Activated CD4-positive, alpha-beta memory T cell treated with anti-CD3 and anti-CD28 coated beads for 36 hours (primary cell): ENCODE measurements around the gene MPP4. TPM values are rescaled to one million over a fixed set of nuclear protein-coding genes. Genes with fewer than 3 reads are reported as not detected.

Experiments
- CTCF ChIA-PET: fragments of 350-600 bp; sonication (Branson Sonifier 250); formaldehyde crosslinking; loops from one replicate; lab custom pipeline; 2021; ENCODE audit warnings: antibody characterized with exemption, inconsistent platforms; lab: Charles Lee
- POLR2A ChIA-PET: fragments of 350-600 bp; sonication (Branson Sonifier 250); formaldehyde crosslinking; loops from one replicate; lab custom pipeline; 2021; ENCODE audit warnings: antibody characterized with exemption; lab: Charles Lee
- DNase-seq: peaks from one replicate; pipeline ENCODE4 v3.0.0-alpha.2; 2020
- H3K27ac Mint-ChIP-seq: one replicate; pipeline ENCODE4 v1.8.0; 2021; ENCODE audit warnings: mixed read lengths
- H3K27me3 Mint-ChIP-seq: one replicate; pipeline ENCODE4 v1.8.0; 2021; ENCODE audit warnings: mixed read lengths
- H3K36me3 Mint-ChIP-seq: one replicate; pipeline ENCODE4 v1.8.0; 2021; ENCODE audit warnings: mixed read lengths
- H3K4me1 Mint-ChIP-seq: one replicate; pipeline ENCODE4 v1.8.0; 2021; ENCODE audit warnings: low read depth, mixed read lengths
- H3K4me3 Mint-ChIP-seq: one replicate; pipeline ENCODE4 v1.8.0; 2021; ENCODE audit warnings: mild to moderate bottlenecking, mixed read lengths
- H3K9me3 Mint-ChIP-seq: one replicate; pipeline ENCODE4 v1.8.0; 2021; ENCODE audit warnings: mixed read lengths
- intact Hi-C: fragments of 100-400 bp; cut with micrococcal nuclease; formaldehyde crosslinking; loops from one replicate; pipeline ENCODE4 v1.15.1; 2023
- total RNA-seq, 2 experiments: library from RNA; stranded (reverse); gene quantifications; one replicate each; pipeline ENCODE4 v1.2.3, GENCODE V29; 2021

Gene MPP4, protein sequence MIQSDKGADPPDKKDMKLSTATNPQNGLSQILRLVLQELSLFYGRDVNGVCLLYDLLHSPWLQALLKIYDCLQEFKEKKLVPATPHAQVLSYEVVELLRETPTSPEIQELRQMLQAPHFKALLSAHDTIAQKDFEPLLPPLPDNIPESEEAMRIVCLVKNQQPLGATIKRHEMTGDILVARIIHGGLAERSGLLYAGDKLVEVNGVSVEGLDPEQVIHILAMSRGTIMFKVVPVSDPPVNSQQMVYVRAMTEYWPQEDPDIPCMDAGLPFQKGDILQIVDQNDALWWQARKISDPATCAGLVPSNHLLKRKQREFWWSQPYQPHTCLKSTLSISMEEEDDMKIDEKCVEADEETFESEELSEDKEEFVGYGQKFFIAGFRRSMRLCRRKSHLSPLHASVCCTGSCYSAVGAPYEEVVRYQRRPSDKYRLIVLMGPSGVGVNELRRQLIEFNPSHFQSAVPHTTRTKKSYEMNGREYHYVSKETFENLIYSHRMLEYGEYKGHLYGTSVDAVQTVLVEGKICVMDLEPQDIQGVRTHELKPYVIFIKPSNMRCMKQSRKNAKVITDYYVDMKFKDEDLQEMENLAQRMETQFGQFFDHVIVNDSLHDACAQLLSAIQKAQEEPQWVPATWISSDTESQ
- total RNA-seq, result not detected

- DNase-seq, result no peak
- intact Hi-C loops, result no loop called here
- Mint-ChIP-seq H3K27me3 (no peaks in the 10 kb centered on the region), H3K9me3 (no peaks in the 10 kb centered on the region), H3K4me1 (peaks cover 7% of the 10 kb centered on the region), H3K36me3 (peaks cover 7% of the 10 kb centered on the region), H3K4me3 (no peak within 1 kb of the TSS), H3K27ac (no peak within 1 kb of the TSS)
- CTCF ChIA-PET, result interaction anchor here (1.6 kb wide), 1 partner anchor 11 kb away, joined by 3 read pairs; no protein-coding TSS in a partner anchor
- POLR2A ChIA-PET, result no interaction called here
These were observed at the start of gene MPP4 for GRCh38 chr2:201698588-201699226. Gene MPP4, minus strand, starts transcription at chr2:201698644. Its CDS starts 4,690 bp downstream, at chr2:201693954.

DNA sequence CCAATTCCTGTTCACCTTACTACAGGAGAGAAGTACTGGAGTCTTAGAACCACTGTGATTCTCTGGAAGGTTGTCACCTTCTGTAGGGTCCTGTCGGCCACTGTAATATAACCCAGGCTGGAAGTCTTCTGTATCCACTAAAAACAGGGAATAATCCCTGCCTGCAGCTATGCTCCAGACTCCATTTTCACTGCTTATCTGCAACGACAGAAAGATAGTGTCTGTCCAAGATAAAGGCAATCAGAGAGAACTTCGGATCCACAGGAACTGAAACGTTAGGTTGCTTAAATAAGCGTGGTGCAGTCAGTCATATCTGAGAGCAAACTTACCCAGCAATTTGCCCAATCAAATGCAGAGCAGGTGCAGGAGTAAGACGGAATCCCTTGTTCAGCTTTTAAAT lies 48.1 kb upstream of the MPP4 start:
- H3K36me3 Mint-ChIP-seq, result peaks cover 4% of the 10 kb centered on the region

GRCh38 chr2:201735486-201735885 lies 37.0 kb upstream of the MPP4 start:
- Mint-ChIP-seq H3K27ac (no peak overlapping the region), H3K27me3 (no peaks in the 10 kb centered on the region), H3K4me1 (peaks cover 7% of the 10 kb centered on the region), H3K9me3 (peaks cover 14% of the 10 kb centered on the region), H3K36me3 (peaks cover 43% of the 10 kb centered on the region), H3K4me3 (no peak overlapping the region)
- CTCF ChIA-PET, result no interaction called here
- intact Hi-C loops, result no loop called here
- POLR2A ChIA-PET, result no interaction called here
- no peak for DNase-seq

More for the DNA sequence above, 48.1 kb upstream of the MPP4 start:
- Mint-ChIP-seq H3K4me3 (no peak overlapping the region), H3K9me3 (no peaks in the 10 kb centered on the region), H3K27me3 (no peaks in the 10 kb centered on the region), H3K4me1 (no peaks in the 10 kb centered on the region), H3K27ac (no peak overlapping the region)
- CTCF ChIA-PET, result no interaction called here
- no peak for DNase-seq
- POLR2A ChIA-PET, result no interaction called here
- intact Hi-C loops, result no loop called here

DNA sequence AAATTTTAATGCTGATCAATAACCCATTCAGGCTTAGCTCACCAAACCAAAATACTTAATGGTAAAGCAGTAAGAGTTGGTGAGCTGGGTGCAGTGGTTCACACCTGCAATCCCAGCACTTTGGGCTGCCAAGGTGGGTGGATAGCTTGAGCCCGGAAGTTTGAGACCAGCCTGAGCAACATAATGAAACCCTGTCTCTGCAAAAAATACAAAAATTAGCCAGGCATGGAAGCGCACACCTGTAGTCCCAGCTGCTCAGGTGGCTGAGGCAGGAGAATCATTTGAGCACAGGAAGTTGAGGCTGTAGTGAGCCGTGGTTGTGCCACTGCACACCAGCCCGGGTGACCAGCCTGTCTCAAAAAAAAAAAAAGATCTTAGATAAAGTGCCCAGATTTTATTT lies 35.7 kb upstream of the MPP4 start:
- DNase-seq, result no peak
- intact Hi-C loops, result loop anchor here (5.0 kb wide), 1 partner anchor 202 kb away; no protein-coding TSS in a partner anchor
- ChIA-PET POLR2A (no interaction called here), CTCF (no interaction called here)
- H3K27me3 Mint-ChIP-seq, result no peaks in the 10 kb centered on the region
- no peak overlapping the region for H3K4me3 Mint-ChIP-seq
- no peak overlapping the region for H3K27ac Mint-ChIP-seq
- peaks cover 8% of the 10 kb centered on the region for H3K4me1 Mint-ChIP-seq
- H3K9me3 Mint-ChIP-seq, result peaks cover 14% of the 10 kb centered on the region
- H3K36me3 Mint-ChIP-seq, result peaks cover 45% of the 10 kb centered on the region

DNA sequence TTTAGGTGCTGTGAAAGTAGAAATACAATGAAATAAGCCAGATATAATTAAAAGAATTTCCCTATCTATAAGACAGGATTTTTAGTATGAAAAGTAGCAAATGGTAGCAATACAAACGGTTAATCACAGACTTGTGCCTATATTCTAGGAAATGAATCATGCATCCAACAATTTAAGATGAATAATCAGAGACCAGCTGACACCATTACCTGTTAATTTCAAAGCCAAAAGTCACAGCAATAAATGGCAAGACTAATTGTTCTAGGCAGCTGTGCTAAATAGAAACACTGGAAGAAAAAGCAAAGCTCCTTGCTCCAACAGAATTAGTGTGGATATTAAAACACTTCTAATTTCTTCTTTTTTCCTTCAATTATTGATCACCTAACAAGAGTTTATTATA lies 35.1 kb upstream of the MPP4 start:
- ChIA-PET POLR2A (no interaction called here), CTCF (interaction anchor here (0.7 kb wide), 1 partner anchor 63 kb away, joined by 4 read pairs; no protein-coding TSS in a partner anchor)
- Mint-ChIP-seq H3K36me3 (peaks cover 47% of the 10 kb centered on the region), H3K27me3 (no peaks in the 10 kb centered on the region), H3K4me1 (peaks cover 8% of the 10 kb centered on the region), H3K9me3 (peaks cover 14% of the 10 kb centered on the region), H3K27ac (no peak overlapping the region), H3K4me3 (no peak overlapping the region)
- intact Hi-C loops, result loop anchor here (5.0 kb wide), 1 partner anchor 201 kb away; no protein-coding TSS in a partner anchor
- no peak for DNase-seq

DNA sequence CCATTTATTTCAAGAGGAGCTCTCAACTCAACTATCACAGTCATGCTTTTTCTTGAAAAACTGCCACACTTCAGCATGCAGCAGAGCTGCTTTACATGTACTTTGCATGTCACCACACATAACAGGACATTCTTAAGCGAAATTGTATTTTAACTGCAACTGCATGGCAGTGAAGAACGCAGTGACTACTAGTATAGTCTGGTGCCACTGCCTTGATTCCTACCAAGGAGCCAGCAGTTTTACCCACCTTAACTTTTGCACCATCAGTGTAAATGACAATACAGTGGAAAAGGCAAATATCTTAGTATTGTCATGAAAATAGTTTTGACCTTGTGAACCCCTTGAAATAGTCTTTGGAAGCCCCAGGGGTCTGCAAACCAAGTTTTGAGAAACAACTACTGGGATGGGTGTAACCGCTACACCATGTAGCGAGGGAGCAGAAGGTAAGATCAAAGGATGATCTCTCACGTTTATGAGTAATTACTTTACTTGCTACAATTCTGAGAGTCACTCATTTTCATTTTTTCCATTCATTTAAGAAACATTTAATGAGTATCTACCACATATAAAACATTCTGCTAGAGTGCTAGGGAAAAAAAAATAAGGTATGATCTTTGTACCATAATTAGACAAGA lies 32.3 kb upstream of the MPP4 start:
- ChIA-PET POLR2A (no interaction called here), CTCF (interaction anchor here (0.7 kb wide), 1 partner anchor 604 kb away, joined by 3 read pairs; no protein-coding TSS in a partner anchor)
- H3K4me3 Mint-ChIP-seq, result no peak overlapping the region
- no peak overlapping the region for H3K27ac Mint-ChIP-seq
- H3K36me3 Mint-ChIP-seq, result peaks cover 37% of the 10 kb centered on the region
- intact Hi-C loops, result loop anchor here (5.0 kb wide), 1 partner anchor 198 kb away; no protein-coding TSS in a partner anchor
- H3K9me3 Mint-ChIP-seq, result peaks cover 4% of the 10 kb centered on the region
- DNase-seq, result peak; percentile 24
- no peaks in the 10 kb centered on the region for H3K27me3 Mint-ChIP-seq
- H3K4me1 Mint-ChIP-seq, result peaks cover 8% of the 10 kb centered on the region

- no peak overlapping the region for H3K4me3 Mint-ChIP-seq
- CTCF ChIA-PET, result no interaction called here
These were observed 17.0 kb upstream of the MPP4 start for GRCh38 chr2:201715459-201715858.

DNA sequence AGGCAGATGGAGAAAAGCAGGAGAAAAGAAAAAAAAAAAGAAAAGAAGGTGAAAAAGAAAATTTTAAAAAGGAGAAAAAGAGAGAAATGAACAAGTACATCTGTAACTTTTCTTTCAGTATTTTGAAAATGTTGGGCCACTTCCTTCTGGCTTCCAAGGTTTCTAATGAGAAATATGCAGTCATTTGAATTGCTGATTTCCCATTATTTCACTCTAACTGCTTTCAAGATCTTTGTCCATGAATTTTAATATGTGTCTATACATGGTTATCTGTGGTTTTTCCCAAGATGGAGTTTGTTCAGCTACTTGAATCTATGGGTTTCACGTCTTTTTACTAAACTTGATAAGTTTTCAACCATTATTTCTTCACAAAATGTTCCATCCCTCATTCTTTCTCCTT lies 14.3 kb upstream of the MPP4 start:
- Mint-ChIP-seq H3K4me1 (no peaks in the 10 kb centered on the region), H3K4me3 (no peak overlapping the region), H3K27me3 (no peaks in the 10 kb centered on the region), H3K36me3 (peaks cover 29% of the 10 kb centered on the region), H3K27ac (no peak overlapping the region), H3K9me3 (no peaks in the 10 kb centered on the region)
- ChIA-PET CTCF (no interaction called here), POLR2A (no interaction called here)
- no peak for DNase-seq
- intact Hi-C loops, result no loop called here

More at GRCh38 chr2:201715459-201715858, 17.0 kb upstream of the MPP4 start:
- no peak overlapping the region for H3K27ac Mint-ChIP-seq
- no peaks in the 10 kb centered on the region for H3K4me1 Mint-ChIP-seq
- peaks cover 6% of the 10 kb centered on the region for H3K9me3 Mint-ChIP-seq
- H3K27me3 Mint-ChIP-seq, result no peaks in the 10 kb centered on the region
- intact Hi-C loops, result no loop called here
- no peak for DNase-seq
- H3K36me3 Mint-ChIP-seq, result peaks cover 36% of the 10 kb centered on the region
- POLR2A ChIA-PET, result no interaction called here

- Mint-ChIP-seq H3K36me3 (peaks cover 20% of the 10 kb centered on the region), H3K27ac (no peak overlapping the region), H3K4me3 (no peak overlapping the region), H3K4me1 (no peaks in the 10 kb centered on the region), H3K9me3 (no peaks in the 10 kb centered on the region), H3K27me3 (no peaks in the 10 kb centered on the region)
- intact Hi-C loops, result no loop called here
- no peak for DNase-seq
- ChIA-PET CTCF (no interaction called here), POLR2A (no interaction called here)
These were observed 11.3 kb upstream of the MPP4 start for GRCh38 chr2:201709747-201710146.

GRCh38 chr2:201709049-201709448 lies 10.6 kb upstream of the MPP4 start:
- no peaks in the 10 kb centered on the region for H3K4me1 Mint-ChIP-seq
- no peaks in the 10 kb centered on the region for H3K27me3 Mint-ChIP-seq
- H3K9me3 Mint-ChIP-seq, result no peaks in the 10 kb centered on the region
- ChIA-PET POLR2A (no interaction called here), CTCF (no interaction called here)
- intact Hi-C loops, result no loop called here
- no peak overlapping the region for H3K27ac Mint-ChIP-seq
- no peak for DNase-seq
- H3K36me3 Mint-ChIP-seq, result peaks cover 16% of the 10 kb centered on the region
- no peak overlapping the region for H3K4me3 Mint-ChIP-seq

GRCh38 chr2:201707753-201708152 lies 9.3 kb upstream of the MPP4 start:
- DNase-seq, result no peak
- intact Hi-C loops, result no loop called here
- no peaks in the 10 kb centered on the region for H3K4me1 Mint-ChIP-seq
- CTCF ChIA-PET, result interaction anchor here (0.6 kb wide), 1 partner anchor 196 kb away, joined by 3 read pairs; no protein-coding TSS in a partner anchor
- H3K27ac Mint-ChIP-seq, result no peak overlapping the region
- H3K9me3 Mint-ChIP-seq, result no peaks in the 10 kb centered on the region
- no peaks in the 10 kb centered on the region for H3K27me3 Mint-ChIP-seq
- H3K36me3 Mint-ChIP-seq, result peaks cover 13% of the 10 kb centered on the region
- POLR2A ChIA-PET, result no interaction called here
- no peak overlapping the region for H3K4me3 Mint-ChIP-seq

DNA sequence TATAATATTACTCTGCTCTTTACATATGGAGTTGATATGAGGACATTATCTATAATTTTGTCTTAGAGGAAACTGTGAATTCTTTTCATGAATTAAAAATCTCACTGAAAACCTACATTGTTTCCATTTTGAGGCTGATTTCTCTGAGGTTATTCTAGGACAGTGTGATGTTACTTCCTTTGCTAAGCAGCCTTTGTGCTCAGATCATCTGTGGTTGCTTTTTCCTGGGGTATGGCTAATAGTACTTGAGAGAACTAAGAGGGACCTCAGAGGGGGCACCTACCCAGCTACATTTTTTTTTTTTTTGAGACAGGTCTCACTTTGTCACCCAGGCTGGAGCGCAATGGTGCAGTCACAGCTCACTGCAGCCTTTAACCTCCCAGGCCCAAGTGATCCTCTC lies 8.7 kb upstream of the MPP4 start:
- no peak overlapping the region for H3K4me3 Mint-ChIP-seq
- POLR2A ChIA-PET, result no interaction called here
- DNase-seq, result no peak
- H3K27me3 Mint-ChIP-seq, result no peaks in the 10 kb centered on the region
- peaks cover 13% of the 10 kb centered on the region for H3K36me3 Mint-ChIP-seq
- CTCF ChIA-PET, result no interaction called here
- H3K27ac Mint-ChIP-seq, result no peak overlapping the region
- no peaks in the 10 kb centered on the region for H3K9me3 Mint-ChIP-seq
- intact Hi-C loops, result no loop called here
- no peaks in the 10 kb centered on the region for H3K4me1 Mint-ChIP-seq
